COLO668 (cell line): ENCODE data around the gene PLA2G12A.
A peak's percentile ranks its signal among the peaks of the same experiment; 100 is the strongest.

Experiments
- DNase-seq: peaks from one replicate; lab custom pipeline; 2025; ENCODE audit not compliant: unreplicated experiment; lab: John Stamatoyannopoulos, UW

Gene PLA2G12A

GRCh38 chr4:109729117-109729717, 653 bp downstream of the PLA2G12A start:
- DNase-seq = no peak

GRCh38 chr4:109728385-109728784, 1.5 kb downstream of the PLA2G12A start:
- DNase-seq = no peak

- DNase-seq = no peak
Observed at GRCh38 chr4:109723110-109723509, 6.8 kb downstream of the PLA2G12A start.

- no peak for DNase-seq
Observed at GRCh38 chr4:109722357-109722756, 7.5 kb downstream of the PLA2G12A start.

- DNase-seq = no peak
Observed at GRCh38 chr4:109721033-109721432, 8.8 kb downstream of the PLA2G12A start.

GRCh38 chr4:109719604-109720003, 10.3 kb downstream of the PLA2G12A start:
- DNase-seq = no peak

- no peak for DNase-seq
Observed at GRCh38 chr4:109718759-109719158, 11.1 kb downstream of the PLA2G12A start.

GRCh38 chr4:109713500-109713899, 16.4 kb downstream of the PLA2G12A start:
- DNase-seq = no peak

GRCh38 chr4:109708990-109709389, 20.9 kb downstream of the PLA2G12A start:
- DNase-seq = no peak

- DNase-seq = no peak
Observed at GRCh38 chr4:109708435-109708834, 21.4 kb downstream of the PLA2G12A start.

GRCh38 chr4:109703664-109704361, 26.1 kb downstream of the PLA2G12A start:
- no peak for DNase-seq

- DNase-seq = peak; percentile 84
Observed at GRCh38 chr4:109702950-109703663, 26.8 kb downstream of the PLA2G12A start, which contains the start of gene CASP6. Gene CASP6, minus strand, starts transcription at chr4:109703445. Its CDS starts 50 bp downstream, at chr4:109703395.

- DNase-seq = no peak
Observed at GRCh38 chr4:109701566-109702410, 28.1 kb downstream of the PLA2G12A start.

GRCh38 chr4:109699553-109700225, 30.2 kb downstream of the PLA2G12A start:
- no peak for DNase-seq

- DNase-seq = no peak
Observed at GRCh38 chr4:109698656-109699055, 31.2 kb downstream of the PLA2G12A start.

- DNase-seq = no peak
Observed at GRCh38 chr4:109691411-109691920, 38.4 kb downstream of the PLA2G12A start.

GRCh38 chr4:109690690-109691410, 39.0 kb downstream of the PLA2G12A start:
- no peak for DNase-seq

- no peak for DNase-seq
Observed at GRCh38 chr4:109684727-109685126, 45.1 kb downstream of the PLA2G12A start.

- no peak for DNase-seq
Observed at GRCh38 chr4:109683621-109684253, 46.1 kb downstream of the PLA2G12A start.
